NCI-H2171 treated with DMSO at 0.1 percent for 48 hours (cell line): ENCODE measurements around the gene CACNA1B.

ENCODE experiments used
- DNase-seq: peaks from one replicate; lab custom pipeline; 2025; lab: John Stamatoyannopoulos, UW

CACNA1B gene

DNA sequence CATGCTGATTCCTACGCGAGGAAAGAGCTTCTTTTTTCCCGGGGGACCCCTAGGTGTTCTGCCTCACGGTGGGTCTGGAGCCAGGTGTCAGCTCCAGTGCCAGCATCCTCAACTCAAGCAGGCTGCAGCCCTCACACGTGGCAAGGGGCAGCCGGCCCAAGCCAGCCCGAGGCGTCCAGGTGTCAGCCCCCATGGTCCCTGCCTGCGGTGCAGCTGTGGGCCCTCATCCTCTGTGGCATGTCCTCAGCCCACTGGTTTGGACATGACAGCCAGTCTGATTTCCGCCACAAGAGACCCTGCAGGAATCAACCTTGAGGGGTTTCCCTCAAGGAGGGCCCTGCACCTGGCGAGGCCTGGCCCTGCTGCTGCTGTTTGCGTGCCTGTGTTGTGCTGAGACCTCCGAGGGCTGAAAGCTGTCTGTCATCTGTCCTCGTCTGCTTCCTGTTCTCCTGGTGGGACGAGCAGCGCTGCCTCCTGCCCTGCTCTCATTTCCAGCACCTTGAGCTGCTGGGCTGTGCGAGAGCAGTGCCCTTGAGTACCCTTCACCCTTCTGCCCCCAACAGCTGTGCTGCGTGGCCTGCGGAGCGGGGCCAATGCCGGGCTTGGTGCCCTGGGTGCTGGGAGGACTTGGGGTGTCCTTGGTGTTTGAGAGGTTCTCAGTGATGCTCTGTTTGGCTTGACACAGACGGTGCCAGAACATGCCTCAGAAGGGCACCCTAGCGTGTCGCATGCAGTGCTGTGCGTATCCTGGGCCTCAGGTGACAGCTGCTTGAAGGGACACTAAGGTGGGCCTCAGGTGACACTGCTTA is 137.6 kb downstream of the CACNA1B start:
- peak; percentile 40 for DNase-seq

DNA sequence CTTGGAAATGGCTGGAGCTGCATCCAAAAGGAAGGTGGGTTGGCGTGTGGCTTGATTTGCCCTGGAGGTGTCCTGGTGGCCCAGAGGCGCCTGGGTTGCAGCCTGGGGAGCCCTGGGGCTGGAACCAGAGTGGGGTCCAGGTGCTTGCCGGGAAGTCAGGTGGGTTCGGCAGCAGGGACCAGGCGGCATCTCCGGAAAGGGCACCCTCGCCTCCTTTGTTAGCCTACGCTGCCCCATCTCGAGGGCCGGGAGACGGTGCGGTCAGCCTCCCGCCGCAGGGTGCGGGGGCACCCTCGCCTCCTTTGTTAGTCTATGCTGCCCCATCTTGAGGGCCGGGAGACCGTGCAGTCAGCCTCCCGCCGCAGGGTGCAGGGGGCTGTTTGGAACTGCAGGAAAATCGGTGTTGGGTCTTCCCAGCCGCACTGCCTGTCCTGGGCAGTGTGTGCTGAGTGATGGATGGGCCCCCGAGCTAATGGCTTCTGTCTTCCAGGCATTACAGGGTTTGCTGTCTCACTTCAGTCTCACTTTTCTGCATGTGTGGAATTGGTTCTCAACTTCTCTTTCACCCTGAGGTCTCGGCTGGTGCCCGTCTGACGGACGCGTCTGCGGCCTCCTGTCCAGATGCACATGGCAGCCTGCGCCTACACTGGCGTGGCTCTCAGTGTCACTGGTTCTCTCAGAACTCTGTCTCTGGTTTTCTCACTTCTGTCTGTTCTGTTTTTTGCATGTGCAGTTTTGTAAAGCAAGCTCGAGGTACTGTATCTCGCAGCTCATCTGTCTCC is 139.0 kb downstream of the CACNA1B start:
- no peak for DNase-seq

DNA sequence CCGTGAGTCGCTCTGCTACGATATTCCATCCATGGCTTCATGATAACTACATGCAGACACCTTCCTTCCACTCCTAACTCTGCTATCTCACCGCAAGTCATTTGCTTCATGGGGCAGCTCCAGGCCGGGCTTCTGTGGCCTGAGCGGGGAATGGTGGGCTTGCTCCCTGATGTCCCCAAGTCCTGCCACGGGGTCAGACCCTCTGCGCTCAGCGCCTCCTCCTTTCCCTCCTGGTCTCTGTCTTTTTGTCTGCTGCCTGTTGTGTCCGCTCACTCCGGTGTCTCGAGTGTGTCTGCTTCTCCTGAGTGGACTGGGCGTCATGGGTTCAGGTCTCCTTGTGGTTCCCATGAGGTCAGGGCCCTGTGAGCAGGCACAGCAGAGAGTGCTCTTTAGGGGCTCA is 139.6 kb downstream of the CACNA1B start:
- DNase-seq = no peak

DNA sequence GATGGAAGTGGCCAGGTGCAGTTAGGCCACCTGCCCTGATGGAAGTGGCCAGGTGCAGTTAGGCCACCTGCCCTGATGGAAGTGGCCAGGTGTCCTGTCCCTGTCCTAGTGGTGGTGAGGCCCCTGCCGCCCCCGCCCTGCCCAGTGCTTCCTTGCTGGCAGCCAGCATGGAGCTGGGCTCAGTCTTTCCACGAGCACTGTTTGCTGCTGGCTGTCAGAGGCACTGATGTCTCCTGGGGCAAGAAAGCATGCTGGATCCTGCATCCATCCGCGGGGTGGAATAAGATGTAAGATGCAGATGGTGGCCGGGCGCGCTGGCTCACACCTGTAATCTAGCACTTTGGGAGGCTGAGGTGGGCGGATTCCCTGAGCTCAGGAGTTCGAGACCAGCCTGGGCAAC is 141.9 kb downstream of the CACNA1B start:
- peak; percentile 42 for DNase-seq

DNA sequence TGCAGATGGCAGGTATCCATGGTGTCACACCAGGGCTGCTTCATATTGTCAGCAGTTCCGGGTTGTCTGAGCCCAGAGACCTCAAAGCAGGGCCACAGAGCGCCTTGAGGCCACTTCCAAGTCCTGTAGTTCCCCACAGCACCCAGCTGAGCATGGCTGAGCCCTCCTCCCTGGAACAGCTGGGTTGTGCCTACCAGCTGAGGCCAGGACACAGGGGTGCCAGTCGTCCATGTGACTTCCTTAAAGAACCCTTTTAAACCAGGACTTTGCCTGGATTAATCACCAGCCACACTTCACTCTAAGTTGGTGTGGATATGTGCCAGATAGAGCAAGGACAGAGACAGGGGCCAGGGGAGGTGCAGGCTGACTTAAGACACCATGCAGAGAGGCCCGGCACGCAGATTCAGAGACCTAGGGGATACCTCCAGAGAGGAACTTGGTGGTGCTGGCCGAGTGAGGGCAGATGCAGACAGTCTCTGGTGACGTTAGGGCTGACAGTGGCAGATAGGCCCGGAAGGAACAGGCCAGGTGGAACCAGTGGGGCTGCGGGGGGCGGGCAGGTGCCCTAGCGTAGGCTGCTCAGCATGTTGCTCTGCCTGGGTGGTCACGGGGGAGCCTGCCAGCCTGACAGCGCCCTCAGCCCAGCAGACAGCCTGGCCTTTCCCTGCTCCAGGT is 142.7 kb downstream of the CACNA1B start:
- DNase-seq = peak; percentile 18

DNA sequence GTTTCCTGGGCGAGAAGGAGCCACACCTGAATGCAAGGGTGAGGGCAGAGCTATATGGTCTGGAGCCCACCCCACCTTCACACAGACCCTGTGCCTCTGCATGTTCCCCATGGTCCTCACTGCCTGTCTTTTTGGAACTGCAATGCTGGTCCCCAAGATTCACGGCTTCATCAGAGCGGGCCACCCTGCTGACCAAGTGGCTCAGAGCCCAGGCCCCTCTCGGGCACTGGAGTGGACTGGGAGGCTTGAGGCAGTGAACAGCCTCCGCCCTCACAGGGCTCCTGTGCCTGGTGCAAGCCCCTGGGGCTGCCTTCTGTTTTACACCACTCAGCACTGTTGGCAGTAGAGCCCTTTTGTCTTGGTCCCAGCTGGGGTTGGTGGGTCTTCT is 143.2 kb downstream of the CACNA1B start:
- no peak for DNase-seq

DNA sequence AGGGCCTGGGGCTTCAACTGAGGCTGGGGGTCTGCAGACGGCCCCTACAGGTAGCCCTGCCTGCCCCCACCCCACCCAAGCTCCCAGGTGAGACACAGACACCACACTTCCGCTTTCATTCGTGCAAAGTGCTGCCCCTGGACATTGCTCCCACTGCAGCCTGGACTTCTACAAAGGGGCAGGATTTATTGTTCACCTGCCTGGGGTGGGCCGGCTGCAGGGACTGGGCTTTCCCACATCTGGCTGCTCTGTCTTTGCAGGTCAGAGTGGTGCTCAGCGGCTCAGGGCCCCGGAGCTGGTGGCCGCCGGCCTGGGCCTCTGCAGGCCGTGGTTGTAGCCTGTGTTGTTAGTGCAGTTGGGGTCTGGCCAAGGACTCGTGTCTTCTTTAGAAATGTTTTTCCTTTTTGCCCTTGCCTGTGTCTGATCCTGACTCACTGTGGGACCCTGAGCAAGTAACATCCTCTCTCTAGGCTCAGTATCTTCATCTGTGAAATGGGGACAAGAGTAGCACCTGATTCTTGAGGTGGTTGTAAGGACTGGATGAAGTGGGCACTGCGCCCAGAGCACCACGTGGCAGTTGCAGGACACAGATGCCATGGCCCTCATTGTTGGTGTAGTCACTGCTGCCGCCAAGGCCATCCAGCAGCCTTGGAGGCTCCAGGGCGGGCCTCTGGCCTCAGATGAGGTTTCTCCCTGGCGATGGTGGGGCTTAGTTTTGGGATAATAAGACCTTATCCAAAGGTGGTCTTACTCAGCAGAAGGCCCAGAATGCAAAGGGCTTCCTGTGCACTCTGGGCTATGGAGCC is 143.9 kb downstream of the CACNA1B start:
- DNase-seq = no peak

DNA sequence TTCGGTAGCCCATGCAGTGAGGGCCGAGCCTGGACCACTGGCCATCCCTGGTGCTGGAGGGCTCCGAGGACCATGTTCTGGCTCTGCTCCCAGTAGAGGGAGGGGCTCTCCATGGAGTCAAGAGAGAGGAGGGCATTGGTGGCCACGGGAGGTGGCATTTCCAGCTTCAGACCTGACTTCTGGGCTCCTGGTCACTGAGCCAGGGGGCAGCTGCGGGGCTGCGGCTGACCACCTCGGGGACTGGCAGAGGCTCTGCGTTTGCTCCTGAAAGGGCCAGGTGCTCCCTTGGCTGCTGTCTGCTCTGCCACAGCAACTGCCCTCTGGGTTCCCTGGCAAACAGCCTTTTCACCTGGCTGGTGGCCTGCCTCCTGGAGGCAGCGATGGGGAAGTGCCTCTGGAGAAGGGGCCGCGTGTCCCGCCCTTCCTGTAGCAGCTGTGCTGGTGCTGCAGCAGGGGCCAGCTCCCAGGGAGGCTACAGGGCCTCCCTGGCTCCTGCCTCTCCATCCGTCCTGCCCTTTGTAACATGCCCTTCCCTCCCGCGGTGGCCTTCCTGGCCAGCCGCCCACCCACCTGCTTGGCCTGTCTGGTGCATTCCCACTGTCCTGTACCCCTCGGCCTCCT is 144.6 kb downstream of the CACNA1B start:
- DNase-seq = peak; percentile 93

DNA sequence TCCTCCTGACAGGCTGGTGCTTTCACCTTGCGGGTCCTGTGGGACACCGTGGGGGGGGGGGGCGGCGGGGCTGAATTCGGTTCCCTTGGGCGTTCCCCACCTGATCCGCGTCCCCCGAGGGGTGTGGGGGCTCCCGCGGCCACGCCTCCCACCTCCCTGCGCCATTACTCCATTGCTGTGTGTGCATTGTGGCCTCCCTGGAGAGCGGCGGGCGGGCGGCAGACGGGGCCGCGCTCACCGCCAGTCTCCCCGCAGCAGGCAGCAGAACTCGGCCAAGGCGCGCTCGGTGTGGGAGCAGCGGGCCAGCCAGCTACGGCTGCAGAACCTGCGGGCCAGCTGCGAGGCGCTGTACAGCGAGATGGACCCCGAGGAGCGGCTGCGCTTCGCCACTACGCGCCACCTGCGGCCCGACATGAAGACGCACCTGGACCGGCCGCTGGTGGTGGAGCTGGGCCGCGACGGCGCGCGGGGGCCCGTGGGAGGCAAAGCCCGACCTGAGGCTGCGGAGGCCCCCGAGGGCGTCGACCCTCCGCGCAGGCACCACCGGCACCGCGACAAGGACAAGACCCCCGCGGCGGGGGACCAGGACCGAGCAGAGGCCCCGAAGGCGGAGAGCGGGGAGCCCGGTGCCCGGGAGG is 145.3 kb downstream of the CACNA1B start:
- DNase-seq = peak; percentile 77

DNA sequence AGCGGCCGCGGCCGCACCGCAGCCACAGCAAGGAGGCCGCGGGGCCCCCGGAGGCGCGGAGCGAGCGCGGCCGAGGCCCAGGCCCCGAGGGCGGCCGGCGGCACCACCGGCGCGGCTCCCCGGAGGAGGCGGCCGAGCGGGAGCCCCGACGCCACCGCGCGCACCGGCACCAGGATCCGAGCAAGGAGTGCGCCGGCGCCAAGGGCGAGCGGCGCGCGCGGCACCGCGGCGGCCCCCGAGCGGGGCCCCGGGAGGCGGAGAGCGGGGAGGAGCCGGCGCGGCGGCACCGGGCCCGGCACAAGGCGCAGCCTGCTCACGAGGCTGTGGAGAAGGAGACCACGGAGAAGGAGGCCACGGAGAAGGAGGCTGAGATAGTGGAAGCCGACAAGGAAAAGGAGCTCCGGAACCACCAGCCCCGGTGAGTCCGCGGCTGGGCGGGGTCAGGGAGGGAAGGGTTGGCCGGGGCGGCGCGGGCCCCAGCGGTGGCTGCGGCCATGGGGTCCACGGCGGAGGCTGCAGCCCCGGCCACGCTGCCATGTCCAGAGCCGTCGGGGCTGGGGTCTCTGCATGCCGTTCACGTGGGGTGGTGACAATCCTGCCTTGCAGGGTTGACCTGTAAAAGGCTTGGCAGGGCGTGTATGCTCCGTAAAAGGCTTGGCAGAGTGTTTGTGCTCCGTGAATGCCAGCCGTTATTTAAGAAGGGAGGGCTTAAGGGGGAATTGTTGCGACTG is 146.0 kb downstream of the CACNA1B start:
- DNase-seq = peak; percentile 49

DNA sequence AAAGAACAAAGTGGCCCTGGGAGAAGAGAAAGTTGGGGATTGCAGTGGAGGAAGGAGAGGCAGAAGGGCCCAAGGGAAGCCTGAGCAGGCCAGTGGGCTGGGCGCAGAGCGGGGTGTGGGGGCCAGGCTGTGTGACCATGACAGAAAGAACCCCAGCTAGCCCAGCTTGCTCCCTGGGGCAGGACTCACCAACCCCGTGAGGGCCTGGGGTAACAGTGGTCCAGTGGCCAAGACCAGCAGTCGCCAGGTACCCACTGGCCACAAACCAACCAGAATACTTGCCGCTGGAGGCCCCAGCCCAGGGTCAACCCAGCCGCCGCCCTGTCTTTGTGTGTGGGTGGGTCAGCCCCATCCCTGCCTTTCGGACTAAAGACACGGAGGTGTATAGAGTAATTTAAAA is 146.5 kb downstream of the CACNA1B start:
- DNase-seq = no peak

DNA sequence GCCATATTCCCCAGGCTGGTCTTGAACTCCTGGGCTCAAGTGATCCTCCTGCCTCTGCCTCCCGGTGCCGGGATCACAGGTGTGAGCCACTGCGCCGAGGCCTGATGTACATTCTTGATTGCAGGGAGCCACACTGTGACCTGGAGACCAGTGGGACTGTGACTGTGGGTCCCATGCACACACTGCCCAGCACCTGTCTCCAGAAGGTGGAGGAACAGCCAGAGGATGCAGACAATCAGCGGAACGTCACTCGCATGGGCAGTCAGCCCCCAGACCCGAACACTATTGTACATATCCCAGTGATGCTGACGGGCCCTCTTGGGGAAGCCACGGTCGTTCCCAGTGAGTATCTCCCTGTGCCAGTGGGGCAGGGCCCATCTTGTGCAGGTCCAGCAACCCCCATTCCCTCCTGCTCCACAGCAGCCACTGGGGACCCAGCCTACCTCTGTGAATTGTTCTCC is 147.3 kb downstream of the CACNA1B start:
- no peak for DNase-seq

DNA sequence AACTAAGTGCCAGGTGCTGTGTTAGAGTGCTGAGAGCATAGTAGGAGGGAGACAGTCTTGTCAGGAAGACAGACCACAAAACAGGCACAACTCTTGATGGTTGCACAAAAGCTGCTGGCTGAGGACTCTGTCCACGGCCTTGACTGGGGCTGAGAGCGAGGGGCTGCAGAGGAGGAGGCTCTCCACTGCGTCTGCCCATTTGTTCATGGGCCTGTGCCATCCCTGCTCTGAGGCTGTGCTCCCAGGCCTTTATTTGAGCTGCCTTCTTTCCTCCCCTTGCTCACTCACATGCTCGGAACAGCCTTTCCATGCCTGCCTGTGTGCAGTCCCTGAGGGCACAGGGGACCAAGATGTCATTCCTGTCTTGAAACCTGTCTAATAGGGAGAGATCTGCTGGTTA is 147.8 kb downstream of the CACNA1B start:
- DNase-seq = no peak

DNA sequence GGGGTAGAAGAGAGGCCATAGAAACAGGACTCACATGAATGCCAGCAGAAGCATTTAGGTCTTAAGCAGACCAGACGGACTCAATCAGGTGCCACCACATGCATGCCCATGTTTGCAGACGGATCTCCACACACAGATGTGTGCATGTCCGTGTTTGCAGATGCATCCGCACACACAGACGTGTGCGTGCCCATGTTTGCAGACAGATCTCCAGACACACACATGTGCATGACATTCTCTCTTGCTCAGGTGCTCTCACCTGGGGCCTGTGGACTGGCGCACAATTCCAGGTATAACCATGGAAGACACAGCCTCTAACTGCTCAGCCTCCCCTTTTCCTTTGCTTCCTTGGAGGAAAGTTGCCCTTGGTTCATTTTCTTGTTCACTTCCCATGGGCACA is 148.3 kb downstream of the CACNA1B start:
- no peak for DNase-seq

DNA sequence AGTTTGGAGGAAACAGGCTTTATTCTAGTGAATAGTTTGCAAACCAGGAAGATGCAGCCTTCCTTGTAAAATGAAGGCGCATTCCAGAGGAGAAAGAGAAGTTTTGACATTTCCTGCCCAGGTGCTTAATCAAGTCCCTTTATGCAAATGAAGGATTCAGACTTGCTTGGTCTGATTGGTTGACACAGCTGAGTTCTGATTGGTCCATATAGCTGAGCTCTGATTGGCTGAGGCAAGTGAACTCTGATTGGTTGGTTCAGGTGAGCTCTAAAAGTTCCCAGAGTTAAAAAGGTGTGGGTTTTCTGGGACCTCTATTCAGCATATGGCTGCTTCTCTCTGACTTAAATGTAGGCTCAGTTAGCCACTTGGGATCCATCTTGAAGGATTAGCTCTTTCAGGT is 151.0 kb downstream of the CACNA1B start:
- peak; percentile 21 for DNase-seq

DNA sequence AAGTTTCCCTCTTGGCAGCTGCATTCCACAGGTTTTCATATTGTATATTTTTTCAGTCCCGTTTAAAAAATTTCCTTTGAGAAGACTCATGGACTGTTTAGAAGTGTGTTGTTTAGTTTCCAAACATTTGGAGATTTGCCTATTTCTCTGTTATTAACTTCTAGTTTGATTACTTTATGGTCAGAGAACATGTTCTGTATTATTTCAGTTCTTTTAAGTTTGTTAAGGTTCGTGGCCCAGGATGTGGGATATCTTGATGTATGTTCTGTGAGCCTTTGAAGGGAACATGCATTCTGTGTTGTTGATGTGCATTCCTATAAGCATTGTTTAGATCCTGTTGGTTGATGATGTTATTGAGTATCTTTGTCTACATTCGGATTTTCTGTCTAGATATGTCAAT is 153.6 kb downstream of the CACNA1B start:
- DNase-seq = no peak

DNA sequence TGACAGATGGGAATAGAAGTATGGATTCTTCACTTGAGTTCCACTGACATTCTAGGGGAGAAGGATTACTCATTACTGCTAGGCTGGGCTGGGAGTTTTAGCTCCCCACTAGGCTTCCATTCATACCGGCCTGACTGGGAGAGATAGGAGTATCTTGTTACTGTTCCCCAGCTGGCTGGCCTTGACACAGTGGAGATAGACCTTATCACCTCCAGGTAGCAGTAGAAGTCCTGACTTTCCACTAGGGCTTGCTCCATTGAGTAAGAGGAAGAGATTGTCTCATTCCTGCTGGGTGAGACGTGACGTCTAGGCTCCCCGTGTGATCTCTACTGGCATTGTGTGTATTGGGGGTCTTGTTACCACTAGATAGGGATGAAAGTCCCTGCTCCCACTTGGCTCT is 156.4 kb downstream of the CACNA1B start:
- DNase-seq = no peak

DNA sequence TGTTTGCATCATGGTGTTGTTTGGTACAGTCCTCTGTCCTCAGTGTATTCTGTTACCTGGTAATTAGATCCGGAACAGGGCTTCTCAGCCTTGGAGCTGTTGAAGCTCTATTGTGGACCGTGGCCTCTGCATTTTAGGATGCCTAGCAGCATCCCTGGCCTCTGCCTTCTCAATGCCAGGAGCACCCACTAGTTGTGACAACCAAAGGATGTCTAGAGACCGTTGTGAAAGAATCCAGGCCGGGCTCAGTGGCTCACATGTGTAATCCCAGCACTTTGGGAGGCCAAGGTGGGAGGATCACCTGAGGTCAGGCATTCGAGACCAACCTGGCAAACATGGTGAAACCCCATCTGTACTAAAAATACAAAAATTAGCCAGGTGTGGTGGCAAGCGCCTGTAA is 159.6 kb downstream of the CACNA1B start:
- peak; percentile 49 for DNase-seq

DNA sequence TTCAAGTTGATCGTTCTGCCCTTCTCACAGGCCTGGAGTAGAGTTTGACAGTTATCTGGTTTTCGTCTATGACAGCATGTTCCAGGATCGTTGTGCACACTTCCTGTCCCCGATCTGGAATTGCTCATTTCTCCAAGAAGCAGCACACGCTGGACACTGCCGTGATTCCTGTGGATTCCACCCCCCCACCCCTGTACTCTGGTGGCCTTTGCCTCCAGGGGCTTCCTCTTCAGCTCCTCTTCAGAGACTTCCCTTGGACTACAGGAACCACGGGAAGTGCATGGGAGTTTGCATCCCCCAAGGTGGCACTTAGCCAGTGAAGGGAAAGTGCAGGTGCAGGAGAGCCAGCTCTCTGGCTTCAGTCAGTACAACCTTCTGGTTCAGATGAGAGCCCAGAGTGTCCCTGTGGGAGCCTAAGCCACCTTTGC is 160.7 kb downstream of the CACNA1B start:
- DNase-seq = no peak
